Testis (tissue), 2 donors: ENCODE results near the gene PRR29.

ENCODE experiments used
- POLR2A ChIP-seq: fragments of 450-650 bp; IDR thresholded peaks from one replicate; pipeline ENCODE4 v1.6.1; 2017; ENCODE audit warnings: antibody characterized with exemption, mild to moderate bottlenecking, moderate library complexity
- TF ChIP-seq, protein P1 (sequence below), 3 experiments: fragments of 450-650 bp in 2 of 3; fragments of 200-600 bp in 1 of 3; sonication (generic) in 1 of 3; IDR thresholded peaks; one replicate each; pipeline ENCODE4 v1.5.1; 2016 to 2019; ENCODE audit warnings: antibody characterized with exemption in 3 of 3, mild to moderate bottlenecking in 2 of 3, moderate library complexity in 1 of 3

DNA sequence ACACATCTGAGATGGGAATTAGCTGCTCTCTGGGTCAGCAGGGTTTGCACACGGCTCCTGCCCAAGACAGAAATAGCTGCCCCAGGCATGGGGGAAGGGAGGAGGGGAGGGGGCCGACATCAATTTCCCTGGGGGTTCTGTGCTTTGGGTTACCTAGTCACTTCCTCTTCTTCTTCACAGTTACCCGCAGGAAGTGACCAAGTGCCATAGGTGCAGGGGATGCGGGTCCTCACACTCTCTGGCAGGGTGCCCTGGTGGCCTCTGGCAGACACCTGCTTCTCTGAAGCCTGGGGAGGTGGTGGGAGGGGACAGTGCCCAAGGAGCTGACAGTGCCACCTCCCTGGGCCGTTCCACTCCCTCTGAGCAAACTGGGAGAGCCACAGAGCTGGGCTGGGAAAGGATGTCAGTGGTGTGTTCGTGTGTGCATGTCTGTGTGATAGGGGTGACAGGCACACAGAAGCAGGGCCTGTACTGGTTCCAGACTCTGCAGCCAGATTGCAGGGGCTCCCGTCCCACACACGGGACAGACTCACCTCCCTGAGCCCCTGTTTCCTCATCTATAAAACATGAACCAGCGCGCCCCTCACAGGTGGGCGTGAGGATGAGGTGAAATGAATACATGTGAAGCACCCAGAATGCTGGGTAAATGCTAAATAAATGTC lies 43.6 kb upstream of the PRR29 start:
- TF ChIP-seq, protein P1, sequence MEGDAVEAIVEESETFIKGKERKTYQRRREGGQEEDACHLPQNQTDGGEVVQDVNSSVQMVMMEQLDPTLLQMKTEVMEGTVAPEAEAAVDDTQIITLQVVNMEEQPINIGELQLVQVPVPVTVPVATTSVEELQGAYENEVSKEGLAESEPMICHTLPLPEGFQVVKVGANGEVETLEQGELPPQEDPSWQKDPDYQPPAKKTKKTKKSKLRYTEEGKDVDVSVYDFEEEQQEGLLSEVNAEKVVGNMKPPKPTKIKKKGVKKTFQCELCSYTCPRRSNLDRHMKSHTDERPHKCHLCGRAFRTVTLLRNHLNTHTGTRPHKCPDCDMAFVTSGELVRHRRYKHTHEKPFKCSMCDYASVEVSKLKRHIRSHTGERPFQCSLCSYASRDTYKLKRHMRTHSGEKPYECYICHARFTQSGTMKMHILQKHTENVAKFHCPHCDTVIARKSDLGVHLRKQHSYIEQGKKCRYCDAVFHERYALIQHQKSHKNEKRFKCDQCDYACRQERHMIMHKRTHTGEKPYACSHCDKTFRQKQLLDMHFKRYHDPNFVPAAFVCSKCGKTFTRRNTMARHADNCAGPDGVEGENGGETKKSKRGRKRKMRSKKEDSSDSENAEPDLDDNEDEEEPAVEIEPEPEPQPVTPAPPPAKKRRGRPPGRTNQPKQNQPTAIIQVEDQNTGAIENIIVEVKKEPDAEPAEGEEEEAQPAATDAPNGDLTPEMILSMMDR (IDR thresholded peaks at IDR 0.05) = no peak
- TF ChIP-seq POLR2A = no peak
